IMR-90 (cell line): ENCODE results near the gene SRP14. TPM values are rescaled to one million over a fixed set of nuclear protein-coding genes. Genes with fewer than 3 reads are reported as not detected.
A peak's percentile ranks its signal among the peaks of the same experiment; 100 is the strongest.

Experiments used
- ATAC-seq: fragments of 200-7000 bp; cut with Tn5 transposase; 2 replicates; pipeline ENCODE4 v1.9.1; 2020; ENCODE audit warnings: low read depth, mild to moderate bottlenecking, moderate library complexity
- BruUV-seq: library from RNA; stranded (reverse); fragments of 400-500 nt; replicated peaks from 2 replicates; lab custom pipeline; 2021; lab: Mats Ljungman, UMichigan
- CTCF ChIA-PET: fragments of 300-600 bp; formaldehyde crosslinking; extraction: SDS; loops from one replicate; lab custom pipeline; 2021; ENCODE audit warnings: antibody characterized with exemption; lab: Yijun Ruan, JAX
- POLR2A ChIA-PET: fragments of 300-600 bp; sonication (Branson Sonifier 250); formaldehyde crosslinking; loops from one replicate; lab custom pipeline; 2022; ENCODE audit warnings: antibody characterized with exemption; ENCODE audit not compliant: unreplicated experiment; lab: Charles Lee
- DNase-seq: peaks from one replicate; pipeline ENCODE4 v3.0.0; 2013
- H2AFZ ChIP-seq: replicated peaks from 2 replicates; pipeline ENCODE3; 2013; ENCODE audit warnings: low read length, mild to moderate bottlenecking; ENCODE audit not compliant: poor library complexity
- H2AK5ac ChIP-seq: 2 replicates; pipeline ENCODE4 v1.6.1; 2013; ENCODE audit warnings: low read depth, low read length, inconsistent platforms
- H2AK9ac ChIP-seq: replicated peaks from 2 replicates; pipeline ENCODE3; 2013; ENCODE audit warnings: mild to moderate bottlenecking, low read depth, low read length, moderate library complexity; ENCODE audit not compliant: poor library complexity
- H2BK120ac ChIP-seq: 2 replicates; pipeline ENCODE4 v1.6.1; 2013; ENCODE audit warnings: low read depth, low read length, inconsistent platforms
- H2BK15ac ChIP-seq: 3 replicates; pipeline ENCODE4 v1.6.1; 2013; ENCODE audit warnings: low read depth, low read length, inconsistent platforms
- H2BK20ac ChIP-seq: 2 replicates; pipeline ENCODE4 v1.6.1; 2013; ENCODE audit warnings: low read depth, mild to moderate bottlenecking, inconsistent platforms, low read length, moderate library complexity
- H2BK5ac ChIP-seq: 2 replicates; pipeline ENCODE4 v1.6.1; 2013; ENCODE audit warnings: mild to moderate bottlenecking, low read depth, low read length, inconsistent platforms; ENCODE audit not compliant: poor library complexity, severe bottlenecking
- H3K14ac ChIP-seq: replicated peaks from 2 replicates; pipeline ENCODE4 v1.6.1; 2013; ENCODE audit warnings: low read depth, low read length, inconsistent platforms
- H3K18ac ChIP-seq: 2 replicates; pipeline ENCODE4 v1.6.1; 2013; ENCODE audit warnings: low read depth, low read length, control low read depth
- H3K23ac ChIP-seq: 2 replicates; pipeline ENCODE4 v1.6.1; 2013; ENCODE audit warnings: low read depth, low read length, inconsistent platforms
- H3K27ac ChIP-seq: 2 replicates; pipeline ENCODE4 v1.5.1; 2013; ENCODE audit warnings: mild to moderate bottlenecking, control low read depth, low read length; ENCODE audit not compliant: insufficient read depth
- H3K27me3 ChIP-seq: 2 replicates; pipeline ENCODE4 v1.6.1; 2013; ENCODE audit warnings: low read length; ENCODE audit not compliant: control insufficient read depth, insufficient read depth
- H3K36me3 ChIP-seq: 2 replicates; pipeline ENCODE4 v1.6.1; 2013; ENCODE audit warnings: low read length, mixed read lengths; ENCODE audit not compliant: control insufficient read depth, insufficient read depth
- H3K4ac ChIP-seq: 2 replicates; pipeline ENCODE4 v1.6.1; 2013; ENCODE audit warnings: low read depth, low read length, inconsistent platforms
- H3K4me1 ChIP-seq: 2 replicates; pipeline ENCODE4 v1.6.1; 2013; ENCODE audit warnings: low read length, mixed read lengths; ENCODE audit not compliant: control insufficient read depth, insufficient read depth
- H3K4me2 ChIP-seq: 2 replicates; pipeline ENCODE4 v1.6.1; 2013; ENCODE audit warnings: low read depth, mild to moderate bottlenecking, control low read depth, low read length, moderate library complexity
- H3K4me3 ChIP-seq: 2 replicates; pipeline ENCODE4 v1.5.1; 2013; ENCODE audit warnings: low read depth, mild to moderate bottlenecking, control low read depth, low read length, moderate library complexity; ENCODE audit not compliant: insufficient read depth
- H3K56ac ChIP-seq: 2 replicates; pipeline ENCODE4 v1.6.1; 2013; ENCODE audit warnings: low read length, inconsistent platforms; ENCODE audit not compliant: insufficient read depth; ENCODE audit errors: extremely low read depth
- H3K79me1 ChIP-seq, 2 experiments: 2 replicates each; pipeline ENCODE4 v1.6.1; 2013; ENCODE audit warnings: low read length in 2 of 2, inconsistent platforms in 1 of 2, low read depth in 1 of 2
- H3K9ac ChIP-seq: 2 replicates; pipeline ENCODE4 v1.6.1; 2013; ENCODE audit warnings: low read depth, low read length, control low read depth
- H3K9me1 ChIP-seq: 2 replicates; pipeline ENCODE4 v1.6.1; 2013; ENCODE audit warnings: low read length, inconsistent platforms; ENCODE audit not compliant: insufficient read depth
- H3K9me3 ChIP-seq: 2 replicates; pipeline ENCODE4 v1.6.1; 2013; ENCODE audit warnings: low read length; ENCODE audit not compliant: control insufficient read depth, insufficient read depth
- H4K20me1 ChIP-seq: 2 replicates; pipeline ENCODE4 v1.6.1; 2013; ENCODE audit warnings: low read length, inconsistent platforms; ENCODE audit not compliant: insufficient read depth
- H4K5ac ChIP-seq: 2 replicates; pipeline ENCODE4 v1.6.1; 2013; ENCODE audit warnings: mild to moderate bottlenecking, low read depth, low read length, control low read depth
- H4K8ac ChIP-seq, 2 experiments: 2 replicates each; pipeline ENCODE4 v1.6.1; 2013; ENCODE audit warnings: low read depth in 2 of 2, low read length in 2 of 2, control low read depth in 1 of 2, inconsistent platforms in 1 of 2
- H4K91ac ChIP-seq: 2 replicates; pipeline ENCODE4 v1.6.1; 2013; ENCODE audit warnings: low read depth, low read length, inconsistent platforms; ENCODE audit not compliant: insufficient read depth
- BHLHE40 ChIP-seq: fragments of 150-350 bp; IDR thresholded peaks from 2 replicates; pipeline ENCODE4 v1.6.1; 2016; ENCODE audit warnings: mild to moderate bottlenecking, low read depth, low read length
- CEBPB ChIP-seq: IDR thresholded peaks from 2 replicates; pipeline ENCODE4 v1.6.1; 2012; ENCODE audit warnings: low read depth, low read length, improper control_type of control experiment
- CHD1 ChIP-seq: IDR thresholded peaks from 2 replicates; pipeline ENCODE4 v1.6.1; 2012; ENCODE audit warnings: low read depth, low read length, improper control_type of control experiment
- FOS ChIP-seq: fragments of 150-350 bp; IDR thresholded peaks from 2 replicates; pipeline ENCODE4 v1.6.1; 2016; ENCODE audit warnings: low read depth, low read length
- MAFK ChIP-seq: IDR thresholded peaks from 2 replicates; pipeline ENCODE4 v1.6.1; 2012; ENCODE audit warnings: low read depth, low read length, improper control_type of control experiment
- NFE2L2 ChIP-seq: fragments of 150-350 bp; IDR thresholded peaks from 2 replicates; pipeline ENCODE4 v1.6.1; 2016; ENCODE audit warnings: low read depth, mild to moderate bottlenecking, low read length
- RAD21 ChIP-seq: IDR thresholded peaks from 2 replicates; pipeline ENCODE4 v1.6.1; 2012; ENCODE audit warnings: low read length, improper control_type of control experiment
- RCOR1 ChIP-seq: IDR thresholded peaks from 2 replicates; pipeline ENCODE4 v1.6.1; 2012; ENCODE audit warnings: mild to moderate bottlenecking, low read length, improper control_type of control experiment; ENCODE audit not compliant: insufficient replicate concordance
- SMC3 ChIP-seq: fragments of 150-350 bp; IDR thresholded peaks from 2 replicates; pipeline ENCODE4 v1.6.1; 2016; ENCODE audit warnings: low read depth, mild to moderate bottlenecking, antibody characterized with exemption, low read length, moderate library complexity
- USF2 ChIP-seq: fragments of 150-350 bp; IDR thresholded peaks from 2 replicates; pipeline ENCODE4 v1.6.1; 2017; ENCODE audit warnings: mild to moderate bottlenecking, antibody characterized with exemption, low read length, low read depth
- WGBS, 2 experiments: methylation state at CpG; one replicate each; pipeline versions ENCODE4 v1.1.5 to v1.1.7; 2013; ENCODE audit warnings: missing lambda C conversion rate in 2 of 2; ENCODE audit not compliant: insufficient read length in 1 of 2; ENCODE audit errors: extremely low coverage in 2 of 2; 5-methylcytosine and 5-hydroxymethylcytosine counted together
- dilution Hi-C: fragments of 300-500 bp; cut with HindIII; formaldehyde crosslinking; loops from one replicate; pipeline ENCODE4 v1.14.3; 2018; ENCODE audit warnings: low sequenced_read_pairs; ENCODE audit not compliant: unreplicated experiment
- in situ Hi-C: fragments of 300-500 bp; cut with MboI; formaldehyde crosslinking; loops from 3 replicates; pipeline ENCODE4 v1.14.3; 2019; ENCODE audit warnings: low sequenced_read_pairs, inconsistent platforms, mixed read lengths
- intact Hi-C: fragments of 100-400 bp; cut with micrococcal nuclease; formaldehyde crosslinking; loops from 2 replicates; pipeline ENCODE4 v1.10.0; 2022
- polyA plus RNA-seq, 3 experiments: library from polyadenylated mRNA; depleted of rRNA; stranded (reverse); fragments of >200 nt; gene quantifications; 2 replicates each; pipeline ENCODE4 v1.2.3, GENCODE V29; 2012; ENCODE audit warnings: low replicate concordance in 1 of 3
- total RNA-seq: library from RNA; depleted of rRNA; stranded (reverse); fragments of >200 nt; gene quantifications from 2 replicates; pipeline ENCODE4 v1.2.3, GENCODE V29; 2012

SRP14 gene
- total and polyA plus RNA-seq, 2 of the 4 experiments (the other 2 are of a cell fraction): 106 to 295 TPM

GRCh38 chr15:40070166-40070557 lies 31.2 kb upstream of the SRP14 start:
- H2AFZ ChIP-seq: no peak overlapping the region
- CTCF ChIA-PET: interaction anchor here (0.6 kb wide), 1 partner anchor 211 kb away, joined by 3 read pairs; no protein-coding TSS in a partner anchor
- 0 out of 3 replicates have a peak overlapping the region, but pooled peaks have one; percentile 36 for H2BK15ac ChIP-seq
- dilution Hi-C loops (no loop called here), in situ Hi-C loops (no loop called here), intact Hi-C loops (loop anchor here (1.0 kb wide), 1 partner anchor 9 kb away; no protein-coding TSS in a partner anchor)
- H3K4me3 ChIP-seq: no peak overlapping the region
- POLR2A ChIA-PET: no interaction called here
- H2BK20ac ChIP-seq: no peak overlapping the region
- TF ChIP-seq SMC3 (no peak), RCOR1 (no peak), CHD1 (no peak), RAD21 (no peak), CEBPB (no peak), FOS (no peak), MAFK (no peak), BHLHE40 (no peak), USF2 (no peak), NFE2L2 (no peak)
- no TSS peak for BruUV-seq
- peaks cover 9% of the 10 kb centered on the region for H3K4me1 ChIP-seq
- DNase-seq: no peak
- H3K18ac ChIP-seq: no peak overlapping the region
- H4K91ac ChIP-seq: no peak overlapping the region
- H3K36me3 ChIP-seq: no peaks in the 10 kb centered on the region
- ATAC-seq: no peak
- H3K4ac ChIP-seq: peak overlapping the region; percentile 84; the same call in 1 of the 2 replicates
- 40% methylated on average over 1 of the region's 5 CpGs; no CpG with 5 or more reads in 1 of the 2 experiments for WGBS, 2 experiments
- peak overlapping the region; percentile 22 for H2AK9ac ChIP-seq
- H4K8ac ChIP-seq: no peak overlapping the region
- H3K27me3 ChIP-seq: no peaks in the 10 kb centered on the region
- no peak overlapping the region for H3K4me2 ChIP-seq
- H2BK120ac ChIP-seq: 0 out of 2 replicates have a peak overlapping the region, but pooled peaks have one; percentile 29
- H2AK5ac ChIP-seq: no peak overlapping the region
- H3K56ac ChIP-seq: no peak overlapping the region
- no peaks in the 10 kb centered on the region for H3K9me3 ChIP-seq
- H4K5ac ChIP-seq: 0 out of 2 replicates have a peak overlapping the region, but pooled peaks have one; percentile 25
- H3K14ac ChIP-seq: no peak overlapping the region
- no peak overlapping the region for H3K23ac ChIP-seq
- no peak overlapping the region for H3K27ac ChIP-seq
- H3K9me1 ChIP-seq: peaks cover under 1% of the 10 kb centered on the region
- no peaks in the 10 kb centered on the region for H3K79me1 ChIP-seq
- H4K20me1 ChIP-seq: no peaks in the 10 kb centered on the region
- H2BK5ac ChIP-seq: no peak overlapping the region
- no peak overlapping the region for H3K9ac ChIP-seq
